CD4-positive, alpha-beta T cell treated with Interleukin-17A for 1 hour (primary cell): ENCODE data around the gene FAAP20.
"Not testable (repeated sequence)": the region's sequence is repeated elsewhere in the genome, so short reads cannot be mapped to it uniquely, and the experiment has no call there.

Experiments used
- DNase-seq: peaks from one replicate; pipeline ENCODE4 v3.0.0-alpha.2; 2020

The FAAP20 gene

DNA sequence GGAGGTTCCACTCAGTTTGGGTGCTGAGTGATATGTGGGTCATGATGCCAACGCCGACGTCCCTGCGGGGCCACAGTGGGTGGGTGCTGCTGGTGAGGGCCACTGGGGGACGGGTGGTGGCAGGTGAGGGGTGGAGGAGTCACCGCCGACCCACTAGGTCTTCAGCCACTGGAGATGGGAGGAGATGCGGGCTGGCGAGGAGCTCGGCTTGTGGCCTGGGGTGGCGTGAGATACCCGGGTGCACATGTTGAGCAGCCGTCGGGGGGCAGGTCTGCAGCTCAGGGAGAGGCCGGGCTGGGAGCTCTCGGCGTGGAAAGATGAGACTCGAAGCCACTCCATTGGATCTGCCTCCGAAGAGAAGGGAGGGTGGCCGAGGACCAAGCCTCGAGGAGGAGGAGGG, 40.5 kb downstream of the FAAP20 start:
- DNase-seq, result no peak

DNA sequence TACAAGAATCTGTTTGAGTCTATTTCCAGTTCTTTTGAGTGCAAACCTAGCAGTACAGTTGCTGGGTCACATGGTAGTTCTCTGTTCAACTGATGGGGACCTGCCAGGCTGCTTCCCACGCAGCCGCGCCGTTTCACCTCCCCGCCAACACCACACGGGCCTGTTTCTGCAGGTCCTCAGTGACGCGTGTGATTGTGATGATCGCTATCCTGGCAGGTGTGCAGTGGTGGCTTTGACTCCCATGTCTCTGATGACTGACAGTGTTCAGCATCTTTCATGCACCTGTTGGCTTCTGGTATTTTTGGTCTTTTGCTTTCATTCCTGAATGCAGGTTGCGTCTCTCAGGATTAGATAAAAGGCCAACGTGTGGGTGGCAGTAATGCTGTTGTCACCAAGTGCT, 41.6 kb downstream of the FAAP20 start:
- DNase-seq, result no peak

DNA sequence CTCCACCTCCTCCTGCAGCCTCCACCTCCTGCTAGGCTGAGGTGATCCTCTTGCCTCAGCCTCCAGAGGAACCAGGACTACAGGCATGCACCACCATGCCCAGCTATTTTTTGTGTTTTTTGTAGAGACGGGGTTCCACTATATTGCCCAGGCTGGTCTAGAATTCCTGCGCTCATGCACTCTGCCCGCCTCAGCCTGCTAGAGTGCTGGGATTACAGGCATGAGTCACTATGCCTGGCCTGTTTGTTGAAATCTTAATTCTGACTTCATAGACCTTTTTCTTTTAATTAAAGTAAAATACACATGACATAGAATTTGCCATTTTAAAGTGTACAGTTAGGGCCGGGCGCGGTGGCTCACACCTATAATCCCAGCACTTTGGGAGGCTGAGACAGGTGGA, 42.7 kb downstream of the FAAP20 start:
- DNase-seq, result no peak

DNA sequence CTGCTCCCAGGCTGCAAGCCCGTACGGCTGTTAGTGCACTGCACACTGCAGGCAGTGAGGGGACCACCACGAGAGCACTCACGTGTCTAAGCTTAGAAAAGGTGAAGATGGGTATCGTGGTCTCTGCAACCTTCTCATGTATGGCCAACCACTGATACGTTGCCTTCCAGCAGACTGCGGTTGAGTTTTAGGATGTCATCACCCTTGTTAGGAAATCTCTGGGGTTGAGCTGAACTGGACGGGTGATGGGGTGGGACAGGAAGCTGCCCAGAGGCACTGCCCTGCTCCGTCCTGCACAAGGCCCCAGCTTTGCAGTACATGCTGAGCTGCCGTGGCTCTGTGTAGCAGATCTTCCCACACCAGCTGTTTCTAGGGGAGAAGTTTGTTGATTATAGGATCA, 43.3 kb downstream of the FAAP20 start:
- peak; percentile 15 for DNase-seq

DNA sequence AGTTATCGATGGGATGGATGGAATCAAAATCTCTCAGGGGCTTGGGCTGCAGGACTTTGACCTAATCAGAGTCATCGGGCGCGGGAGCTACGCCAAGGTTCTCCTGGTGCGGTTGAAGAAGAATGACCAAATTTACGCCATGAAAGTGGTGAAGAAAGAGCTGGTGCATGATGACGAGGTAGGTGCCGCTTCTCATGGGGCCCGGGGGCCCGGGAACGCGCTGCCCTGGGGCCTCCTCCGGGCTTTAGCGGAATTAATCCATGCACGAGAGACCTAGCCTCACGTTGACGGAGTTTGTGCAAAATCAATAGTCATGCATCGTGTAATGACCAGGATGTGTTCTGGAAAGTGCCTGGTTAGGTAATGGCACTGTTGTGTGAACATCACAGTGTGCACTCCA, 43.8 kb downstream of the FAAP20 start:
- DNase-seq, result no peak

DNA sequence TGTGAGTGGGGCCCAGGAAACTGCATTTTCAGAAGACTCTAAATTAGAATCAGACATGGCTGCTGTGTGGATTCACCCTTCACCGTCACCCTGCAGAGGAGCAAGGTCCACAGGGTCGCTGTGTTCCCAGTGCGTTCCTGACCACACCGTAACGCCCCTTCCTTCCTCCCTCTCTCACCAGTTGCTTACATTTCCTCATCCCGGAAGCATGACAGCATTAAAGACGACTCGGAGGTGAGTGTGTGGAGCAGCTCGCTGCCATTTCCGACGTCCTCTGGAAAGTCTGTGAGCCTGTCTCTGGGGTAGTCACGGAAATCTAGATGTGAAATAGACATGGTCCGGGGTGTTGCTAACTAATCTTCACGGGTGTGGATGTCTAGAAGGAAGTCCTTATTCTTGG, 45.9 kb downstream of the FAAP20 start:
- DNase-seq, result peak; percentile 83

DNA sequence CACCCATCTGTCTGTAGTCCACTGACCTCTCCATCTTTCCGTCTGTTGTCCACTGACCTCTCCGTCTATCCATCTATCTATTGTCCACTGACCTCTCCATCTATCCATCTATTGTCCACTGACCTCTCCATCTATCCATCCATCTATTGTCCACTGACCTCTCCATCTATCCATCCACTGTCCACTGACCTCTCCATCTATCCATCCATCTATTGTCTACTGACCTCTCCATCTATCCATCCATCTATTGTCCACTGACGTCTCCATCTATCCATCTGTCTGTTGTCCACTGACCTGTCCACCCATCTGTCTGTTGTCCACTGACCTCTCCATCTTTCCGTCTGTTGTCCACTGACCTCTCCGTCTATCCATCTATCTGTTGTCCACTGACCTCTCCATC, 46.7 kb downstream of the FAAP20 start:
- DNase-seq, result not testable (repeated sequence)

DNA sequence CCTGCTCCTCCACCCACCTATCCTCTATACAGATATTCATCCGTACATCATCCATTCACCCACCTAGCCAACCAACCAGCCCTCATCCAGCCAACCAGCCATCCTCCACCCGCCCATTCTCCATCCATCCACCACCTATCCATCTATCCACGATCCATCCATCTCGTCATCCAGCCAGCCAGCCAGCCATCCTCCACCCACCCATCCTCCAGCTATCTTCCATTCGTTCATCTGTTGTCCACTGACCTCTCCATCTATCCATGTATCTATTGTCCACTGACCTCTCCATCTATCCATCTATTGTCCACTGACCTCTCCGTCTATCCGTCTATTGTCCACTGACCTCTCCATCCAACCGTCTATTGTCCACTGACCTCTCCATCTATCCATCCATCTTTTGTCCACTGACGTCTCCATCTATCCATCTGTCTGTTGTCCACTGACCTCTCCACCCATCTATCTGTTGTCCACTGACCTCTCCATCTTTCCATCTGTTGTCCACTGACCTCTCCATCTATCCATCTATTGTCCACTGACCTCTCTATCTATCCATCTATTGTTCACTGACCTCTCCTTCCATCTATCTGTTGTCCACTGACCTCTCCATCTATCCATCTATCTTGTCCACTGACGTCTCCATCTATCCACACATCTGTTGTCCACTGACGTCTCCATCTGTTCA, 47.6 kb downstream of the FAAP20 start:
- DNase-seq, result no peak

DNA sequence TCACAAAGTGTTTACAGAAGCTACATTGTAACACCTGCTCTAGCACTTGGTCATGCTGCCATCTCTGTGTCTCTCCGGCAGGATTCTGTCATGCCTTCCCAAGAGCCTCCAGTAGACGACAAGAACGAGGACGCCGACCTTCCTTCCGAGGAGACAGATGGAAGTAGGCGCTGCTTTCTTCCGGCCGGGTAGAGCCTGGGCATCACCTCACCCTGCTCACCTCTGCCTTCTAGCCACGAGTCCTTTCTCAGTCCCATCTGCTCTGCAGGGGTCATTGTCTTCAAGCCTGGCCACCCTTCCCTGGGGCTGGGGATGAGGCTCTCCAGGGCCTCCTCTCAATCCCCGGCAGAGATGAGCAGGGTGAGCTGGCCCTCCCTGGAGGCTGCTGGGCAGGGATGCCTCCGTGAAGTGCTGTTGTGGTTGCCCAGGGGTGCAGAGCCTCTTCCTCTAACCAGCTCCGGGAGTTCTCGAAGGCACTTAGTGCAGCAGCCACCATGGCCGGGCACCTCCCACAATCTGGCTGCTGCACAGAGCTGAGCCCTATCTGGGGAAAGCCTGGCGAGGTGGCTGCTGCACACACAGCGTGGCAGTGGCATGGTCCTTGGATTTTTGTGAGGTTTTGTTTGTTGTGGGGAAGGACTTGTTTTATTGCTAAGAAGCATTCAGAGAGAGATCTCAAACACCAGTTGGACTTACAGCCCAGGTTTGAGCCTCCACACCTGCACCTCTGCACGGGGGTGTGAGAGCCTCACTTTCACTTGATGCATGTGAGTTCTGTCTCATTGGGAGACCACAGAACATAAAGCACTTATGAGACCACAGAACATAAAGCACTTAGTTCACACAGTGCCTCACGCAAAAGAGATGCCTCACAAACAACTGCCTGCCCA, 48.4 kb downstream of the FAAP20 start:
- peak; percentile 18 for DNase-seq

DNA sequence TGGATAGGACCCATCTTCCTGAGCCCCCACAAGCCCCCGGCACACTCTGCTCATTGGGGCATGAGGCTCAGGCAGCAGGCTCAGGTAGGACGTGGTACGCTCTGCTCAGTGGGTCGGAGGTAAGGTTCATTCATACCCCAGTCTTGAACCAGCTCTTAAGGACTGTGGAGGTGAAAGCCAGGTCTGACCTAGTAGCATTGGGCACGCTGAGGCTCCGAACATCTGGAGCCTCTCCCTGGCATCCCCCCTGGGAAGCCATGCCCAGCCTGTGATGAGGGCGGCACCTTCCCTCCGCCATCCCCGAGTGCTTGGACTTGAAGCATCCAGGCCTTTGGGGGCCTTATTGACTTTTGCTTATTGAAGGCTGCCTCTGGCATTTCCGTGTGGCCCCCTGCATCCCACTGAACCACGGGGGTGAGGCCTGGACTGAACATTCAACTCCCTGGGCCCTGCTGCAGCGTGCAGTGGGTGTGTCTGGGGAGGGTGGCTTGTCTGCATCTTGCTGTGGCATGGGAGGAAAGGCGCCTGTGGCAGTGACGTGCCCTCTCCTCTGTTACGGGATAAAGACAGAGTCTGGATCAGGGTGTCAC, 50.0 kb downstream of the FAAP20 start:
- no peak for DNase-seq

DNA sequence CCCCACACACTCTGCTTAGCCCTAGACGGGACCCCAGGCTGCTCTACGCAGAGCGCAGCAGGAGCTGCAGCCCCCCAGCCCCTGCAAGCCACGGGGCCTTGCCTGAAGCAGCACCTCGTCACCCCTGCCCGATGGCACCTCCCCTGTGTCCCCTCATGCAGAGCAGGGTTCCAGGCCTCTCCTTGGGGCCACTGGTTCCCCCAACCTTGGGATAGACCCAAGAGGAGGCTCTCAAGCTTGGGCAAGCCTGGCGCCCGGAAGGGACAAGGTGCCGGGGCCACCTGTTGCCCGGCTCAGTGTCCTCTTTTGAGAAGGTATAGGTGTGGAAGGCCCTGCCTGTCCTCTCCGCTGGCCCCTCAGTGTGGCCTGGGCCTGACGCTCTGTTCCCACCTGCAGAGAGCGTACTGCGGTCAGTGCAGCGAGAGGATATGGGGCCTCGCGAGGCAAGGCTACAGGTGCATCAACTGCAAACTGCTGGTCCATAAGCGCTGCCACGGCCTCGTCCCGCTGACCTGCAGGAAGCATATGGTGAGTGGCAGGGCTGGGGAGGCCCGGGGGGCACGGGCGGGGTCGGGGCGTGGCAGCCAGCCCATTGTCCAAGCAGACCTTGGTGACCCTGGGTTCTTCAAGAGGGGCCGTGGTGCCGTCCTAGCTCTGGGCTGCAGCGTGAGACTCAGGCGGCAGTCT, 50.6 kb downstream of the FAAP20 start:
- no peak for DNase-seq

DNA sequence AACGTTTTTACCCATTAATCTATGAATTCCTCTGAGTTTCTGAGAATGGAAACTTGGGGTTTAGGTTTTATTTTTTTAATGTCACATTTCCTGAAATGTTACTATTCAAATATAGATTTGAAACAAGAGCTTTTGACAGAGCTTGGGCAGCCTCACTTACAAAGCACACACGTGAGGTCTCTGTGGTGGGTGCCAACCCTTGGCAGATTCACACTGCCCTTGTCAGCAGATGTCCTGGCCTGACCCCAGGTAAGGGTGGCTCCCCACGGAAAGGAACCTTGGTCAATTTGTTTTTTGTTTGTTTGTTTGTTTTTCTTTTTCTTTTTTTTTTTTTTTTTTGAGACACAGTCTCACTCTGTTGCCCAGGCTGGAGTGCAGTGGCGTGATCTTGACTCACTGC, 53.5 kb downstream of the FAAP20 start:
- no peak for DNase-seq
